ENCODE results near the gene KANSL1L. TPM values are rescaled to one million over a fixed set of nuclear protein-coding genes. Genes with fewer than 3 reads are reported as not detected.

Gene KANSL1L
- total and polyA plus RNA-seq, 2 experiments from 2014 or later, result 7.4 to 21.1 TPM

DNA sequence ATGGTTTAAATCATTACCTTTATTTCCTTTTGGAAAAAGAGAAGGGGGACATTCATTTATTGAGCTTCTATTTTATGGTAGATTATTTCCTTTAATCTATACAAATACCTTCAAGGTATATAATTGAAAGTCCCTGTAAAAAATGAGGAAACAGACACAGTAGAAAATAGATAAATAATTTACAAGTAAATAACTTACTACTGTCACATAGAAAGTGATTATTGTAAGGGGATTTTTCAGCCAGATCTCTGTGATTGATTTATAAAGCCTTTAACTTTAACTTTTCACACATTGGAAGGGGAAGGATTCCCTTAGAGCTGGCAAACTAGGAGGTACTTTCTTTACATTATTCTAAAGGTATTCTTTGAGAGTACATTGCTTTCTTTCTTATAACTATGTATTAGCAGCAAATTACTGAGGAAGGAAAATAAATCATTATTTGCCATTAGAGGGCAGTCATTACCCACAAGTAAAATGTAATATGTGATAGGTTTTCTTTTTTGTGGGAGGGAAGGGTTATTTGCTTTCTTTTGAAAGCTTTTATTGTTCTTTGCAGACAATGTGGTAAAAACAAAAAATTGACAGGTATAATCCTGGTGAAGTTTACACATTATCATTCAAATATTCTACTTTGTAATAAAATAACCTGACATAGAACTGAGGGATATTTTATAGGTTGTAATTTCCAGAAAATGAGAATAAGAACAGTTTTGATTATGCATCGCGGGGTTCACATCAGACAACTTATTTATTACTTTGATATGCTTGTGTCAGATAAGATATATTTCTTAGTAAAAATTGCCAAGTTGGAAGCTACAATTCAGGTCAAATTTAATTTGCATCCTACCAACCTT, 193.6 kb downstream of the KANSL1L start:
- H3K4me2 ChIP-seq, result no peak overlapping the region
- Mint-ChIP-seq H3K9me3 (no peaks in the 10 kb centered on the region), H3K27me3 (ENCODE audit: insufficient read depth, low read depth, poor library complexity) (no peaks in the 10 kb centered on the region), H3K36me3 (ENCODE audit: low read depth) (no peaks in the 10 kb centered on the region), H3K4me1 (no peaks in the 10 kb centered on the region), H3K27ac (no peak overlapping the region), H3K4me3 (no peak overlapping the region)
- no peaks in the 10 kb centered on the region for H3K4me1 ChIP-seq (ENCODE audit: insufficient read depth)
- no peaks in the 10 kb centered on the region for H3F3A ChIP-seq (replicated peaks; ENCODE audit: low read depth)
- no peaks in the 10 kb centered on the region for H3K79me2 ChIP-seq (replicated peaks; ENCODE audit: insufficient read depth)
- no peak overlapping the region for H3K27ac ChIP-seq (ENCODE audit: low read depth)
- no peaks in the 10 kb centered on the region for H3K36me3 ChIP-seq (ENCODE audit: insufficient read depth)
- H2AFZ ChIP-seq, result no peak overlapping the region
- no peak overlapping the region for H3K4me3 ChIP-seq
- H3K27me3 ChIP-seq (ENCODE audit: insufficient read depth), result no peaks in the 10 kb centered on the region
- DNase-seq (ENCODE audit: low spot score) (peak; percentile 63), ATAC-seq (no peak)
- H4K20me1 ChIP-seq (replicated peaks; ENCODE audit: insufficient read depth), result no peaks in the 10 kb centered on the region
- TF ChIP-seq CTCF (conservative IDR thresholded peaks at IDR 0.05; ENCODE audit: low read depth in 2 of 2) (peak in 1 of 2 experiments; percentile 72; a peak in 3 of 4 replicates), EZH2 (IDR thresholded peaks at IDR 0.05; ENCODE audit: low read depth, unreplicated experiment) (no peak), CREB1 (CRISPR knock-in tag; IDR thresholded peaks at IDR 0.05; ENCODE audit: low read depth) (no peak), STAT1 (IDR thresholded peaks at IDR 0.05; ENCODE audit: unreplicated experiment) (no peak), JUNB (IDR thresholded peaks at IDR 0.05; ENCODE audit: unreplicated experiment) (no peak), ZNF331 (CRISPR knock-in tag; IDR thresholded peaks at IDR 0.05; ENCODE audit: low read depth) (no peak)
- TF ChIP-seq, protein P1, sequence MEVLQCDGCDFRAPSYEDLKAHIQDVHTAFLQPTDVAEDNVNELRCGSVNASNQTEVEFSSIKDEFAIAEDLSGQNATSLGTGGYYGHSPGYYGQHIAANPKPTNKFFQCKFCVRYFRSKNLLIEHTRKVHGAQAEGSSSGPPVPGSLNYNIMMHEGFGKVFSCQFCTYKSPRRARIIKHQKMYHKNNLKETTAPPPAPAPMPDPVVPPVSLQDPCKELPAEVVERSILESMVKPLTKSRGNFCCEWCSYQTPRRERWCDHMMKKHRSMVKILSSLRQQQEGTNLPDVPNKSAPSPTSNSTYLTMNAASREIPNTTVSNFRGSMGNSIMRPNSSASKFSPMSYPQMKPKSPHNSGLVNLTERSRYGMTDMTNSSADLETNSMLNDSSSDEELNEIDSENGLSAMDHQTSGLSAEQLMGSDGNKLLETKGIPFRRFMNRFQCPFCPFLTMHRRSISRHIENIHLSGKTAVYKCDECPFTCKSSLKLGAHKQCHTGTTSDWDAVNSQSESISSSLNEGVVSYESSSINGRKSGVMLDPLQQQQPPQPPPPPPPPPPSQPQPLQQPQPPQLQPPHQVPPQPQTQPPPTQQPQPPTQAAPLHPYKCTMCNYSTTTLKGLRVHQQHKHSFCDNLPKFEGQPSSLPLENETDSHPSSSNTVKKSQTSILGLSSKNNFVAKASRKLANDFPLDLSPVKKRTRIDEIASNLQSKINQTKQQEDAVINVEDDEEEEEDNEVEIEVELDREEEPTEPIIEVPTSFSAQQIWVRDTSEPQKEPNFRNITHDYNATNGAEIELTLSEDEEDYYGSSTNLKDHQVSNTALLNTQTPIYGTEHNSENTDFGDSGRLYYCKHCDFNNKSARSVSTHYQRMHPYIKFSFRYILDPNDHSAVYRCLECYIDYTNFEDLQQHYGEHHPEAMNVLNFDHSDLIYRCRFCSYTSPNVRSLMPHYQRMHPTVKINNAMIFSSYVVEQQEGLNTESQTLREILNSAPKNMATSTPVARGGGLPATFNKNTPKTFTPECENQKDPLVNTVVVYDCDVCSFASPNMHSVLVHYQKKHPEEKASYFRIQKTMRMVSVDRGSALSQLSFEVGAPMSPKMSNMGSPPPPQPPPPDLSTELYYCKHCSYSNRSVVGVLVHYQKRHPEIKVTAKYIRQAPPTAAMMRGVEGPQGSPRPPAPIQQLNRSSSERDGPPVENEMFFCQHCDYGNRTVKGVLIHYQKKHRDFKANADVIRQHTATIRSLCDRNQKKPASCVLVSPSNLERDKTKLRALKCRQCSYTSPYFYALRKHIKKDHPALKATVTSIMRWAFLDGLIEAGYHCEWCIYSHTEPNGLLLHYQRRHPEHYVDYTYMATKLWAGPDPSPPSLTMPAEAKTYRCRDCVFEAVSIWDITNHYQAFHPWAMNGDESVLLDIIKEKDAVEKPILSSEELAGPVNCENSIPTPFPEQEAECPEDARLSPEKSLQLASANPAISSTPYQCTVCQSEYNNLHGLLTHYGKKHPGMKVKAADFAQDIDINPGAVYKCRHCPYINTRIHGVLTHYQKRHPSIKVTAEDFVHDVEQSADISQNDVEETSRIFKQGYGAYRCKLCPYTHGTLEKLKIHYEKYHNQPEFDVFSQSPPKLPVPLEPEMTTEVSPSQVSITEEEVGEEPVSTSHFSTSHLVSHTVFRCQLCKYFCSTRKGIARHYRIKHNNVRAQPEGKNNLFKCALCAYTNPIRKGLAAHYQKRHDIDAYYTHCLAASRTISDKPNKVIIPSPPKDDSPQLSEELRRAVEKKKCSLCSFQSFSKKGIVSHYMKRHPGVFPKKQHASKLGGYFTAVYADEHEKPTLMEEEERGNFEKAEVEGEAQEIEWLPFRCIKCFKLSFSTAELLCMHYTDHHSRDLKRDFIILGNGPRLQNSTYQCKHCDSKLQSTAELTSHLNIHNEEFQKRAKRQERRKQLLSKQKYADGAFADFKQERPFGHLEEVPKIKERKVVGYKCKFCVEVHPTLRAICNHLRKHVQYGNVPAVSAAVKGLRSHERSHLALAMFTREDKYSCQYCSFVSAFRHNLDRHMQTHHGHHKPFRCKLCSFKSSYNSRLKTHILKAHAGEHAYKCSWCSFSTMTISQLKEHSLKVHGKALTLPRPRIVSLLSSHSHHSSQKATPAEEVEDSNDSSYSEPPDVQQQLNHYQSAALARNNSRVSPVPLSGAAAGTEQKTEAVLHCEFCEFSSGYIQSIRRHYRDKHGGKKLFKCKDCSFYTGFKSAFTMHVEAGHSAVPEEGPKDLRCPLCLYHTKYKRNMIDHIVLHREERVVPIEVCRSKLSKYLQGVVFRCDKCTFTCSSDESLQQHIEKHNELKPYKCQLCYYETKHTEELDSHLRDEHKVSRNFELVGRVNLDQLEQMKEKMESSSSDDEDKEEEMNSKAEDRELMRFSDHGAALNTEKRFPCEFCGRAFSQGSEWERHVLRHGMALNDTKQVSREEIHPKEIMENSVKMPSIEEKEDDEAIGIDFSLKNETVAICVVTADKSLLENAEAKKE (CRISPR knock-in tag; IDR thresholded peaks at IDR 0.05), result no peak
- H3K9me2 ChIP-seq (ENCODE audit: insufficient read depth), result no peaks in the 10 kb centered on the region
